GM12874 (cell line): Measurements from ENCODE around the gene CBX5.
A peak's percentile ranks its signal among the peaks of the same experiment; 100 is the strongest.

Experiments used
- CTCF ChIP-seq: IDR thresholded peaks from 2 replicates; pipeline ENCODE4 v1.5.1; 2011; ENCODE audit warnings: low read depth, mild to moderate bottlenecking, control low read depth, low read length, moderate library complexity; ENCODE audit not compliant: insufficient read depth

The CBX5 gene

GRCh38 chr12:54261815-54262402 is 18.0 kb downstream of the CBX5 start:
- TF ChIP-seq CTCF: no peak

- no peak for TF ChIP-seq CTCF
Measured at GRCh38 chr12:54259194-54260011, 20.5 kb downstream of the CBX5 start.

- TF ChIP-seq CTCF: no peak
Measured at GRCh38 chr12:54258201-54258681, 21.7 kb downstream of the CBX5 start.

GRCh38 chr12:54257332-54257731 is 22.6 kb downstream of the CBX5 start:
- TF ChIP-seq CTCF: no peak

GRCh38 chr12:54253240-54253639 is 26.7 kb downstream of the CBX5 start:
- TF ChIP-seq CTCF: no peak

- TF ChIP-seq CTCF: peak; percentile 44; the same call in 1 of the 2 replicates
Measured at GRCh38 chr12:54251667-54252284, 28.1 kb downstream of the CBX5 start.

GRCh38 chr12:54249489-54249888 is 30.4 kb downstream of the CBX5 start:
- TF ChIP-seq CTCF: no peak
